ENCODE data around the gene CCDC146.
A peak's percentile ranks its signal among the peaks of the same experiment; 100 is the strongest.
"Not testable (repeated sequence)": the region's sequence is repeated elsewhere in the genome, so short reads cannot be mapped to it uniquely, and the experiment has no call there.

The CCDC146 gene

DNA sequence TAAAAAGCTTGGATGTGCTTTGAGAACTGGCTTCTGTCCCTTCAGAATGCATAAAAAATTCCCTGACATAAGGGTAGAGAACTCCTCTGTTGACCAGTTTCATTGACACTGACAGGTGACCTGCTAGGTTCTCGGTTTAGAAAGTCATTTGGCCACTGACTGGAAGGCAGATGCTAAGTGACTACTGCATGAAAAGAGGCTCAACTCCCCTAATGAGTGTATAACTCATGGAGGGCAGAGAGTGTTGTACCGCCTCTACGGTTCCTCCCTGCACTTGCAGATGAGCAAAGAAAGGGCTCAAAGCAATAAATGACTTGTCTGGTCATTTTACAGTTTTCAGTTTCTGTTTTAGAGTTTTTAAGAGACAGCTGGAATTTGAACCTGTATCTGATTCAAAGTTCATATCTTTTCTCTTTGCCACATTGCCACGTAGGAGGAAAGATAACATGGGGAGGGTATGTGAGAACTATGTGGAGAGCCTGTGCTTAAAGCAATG, 80.1 kb downstream of the CCDC146 start:
- no peak for DNase-seq

DNA sequence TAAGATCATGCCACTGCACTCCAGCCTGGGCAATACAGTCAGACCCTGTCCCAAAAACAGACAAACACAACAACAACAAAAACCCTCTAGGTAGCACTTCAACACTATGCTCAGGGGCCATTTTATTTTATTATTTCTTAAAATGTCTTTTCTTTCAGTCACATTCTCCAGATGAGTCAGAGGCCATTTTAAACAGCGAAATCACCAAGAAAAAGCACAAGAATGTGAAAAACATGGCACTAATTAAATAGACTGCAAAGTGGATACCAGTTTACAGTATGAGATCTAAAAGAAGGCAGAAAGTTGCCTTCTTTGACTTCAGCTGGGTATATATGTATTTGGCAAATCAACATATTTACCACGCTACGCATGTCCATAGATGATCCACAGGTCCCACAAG, 83.3 kb downstream of the CCDC146 start:
- DNase-seq: no peak

DNA sequence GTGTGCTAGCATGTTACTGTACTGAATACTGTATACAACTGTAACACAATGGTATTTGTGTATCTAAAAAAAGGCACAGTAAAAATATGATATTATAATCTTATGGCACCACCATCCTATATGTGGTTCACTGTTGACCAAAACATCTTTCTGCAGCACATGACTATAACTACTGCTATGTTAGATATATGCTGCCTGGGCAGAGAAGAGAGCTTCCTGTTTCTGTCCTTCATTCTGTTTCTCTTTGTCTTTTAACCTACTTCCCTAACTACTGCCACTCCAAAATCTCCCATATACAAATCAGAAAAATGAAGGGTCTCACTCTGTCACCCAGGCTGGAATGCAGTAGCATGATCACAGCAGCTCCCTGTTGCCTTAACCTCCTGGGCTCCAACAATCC, 86.0 kb downstream of the CCDC146 start:
- no peak for DNase-seq

DNA sequence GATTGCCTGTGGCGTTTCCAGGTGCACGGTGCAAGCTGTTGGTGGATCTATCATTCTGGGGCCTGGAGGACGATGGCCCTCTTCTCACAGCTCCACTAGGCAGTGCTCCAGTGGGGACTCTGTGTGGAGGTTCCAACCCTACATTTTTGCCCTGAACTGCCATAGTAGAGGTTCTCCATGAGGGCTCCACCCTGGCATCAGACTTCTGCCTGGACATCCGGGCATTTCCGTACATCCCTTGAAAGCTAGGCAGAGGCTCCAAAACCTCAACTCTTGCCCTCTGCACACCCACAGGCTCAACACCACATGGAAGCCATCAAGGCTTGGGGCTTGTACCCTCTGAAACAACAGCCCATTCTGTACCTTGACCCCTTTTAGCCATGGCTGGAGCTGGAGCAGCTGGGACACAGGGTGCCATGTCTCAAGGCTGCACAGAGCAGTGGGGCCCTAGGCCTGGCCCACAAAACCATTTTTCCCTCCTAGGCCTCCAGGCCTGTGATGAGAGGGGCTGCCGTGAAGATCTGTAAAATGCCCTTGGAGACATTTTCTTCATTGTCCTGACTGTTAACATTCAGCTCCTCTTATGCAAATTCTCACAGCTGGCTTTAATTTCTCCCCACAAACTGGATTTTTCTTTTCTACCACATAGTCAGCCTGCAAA, 87.2 kb downstream of the CCDC146 start:
- no peak for DNase-seq

DNA sequence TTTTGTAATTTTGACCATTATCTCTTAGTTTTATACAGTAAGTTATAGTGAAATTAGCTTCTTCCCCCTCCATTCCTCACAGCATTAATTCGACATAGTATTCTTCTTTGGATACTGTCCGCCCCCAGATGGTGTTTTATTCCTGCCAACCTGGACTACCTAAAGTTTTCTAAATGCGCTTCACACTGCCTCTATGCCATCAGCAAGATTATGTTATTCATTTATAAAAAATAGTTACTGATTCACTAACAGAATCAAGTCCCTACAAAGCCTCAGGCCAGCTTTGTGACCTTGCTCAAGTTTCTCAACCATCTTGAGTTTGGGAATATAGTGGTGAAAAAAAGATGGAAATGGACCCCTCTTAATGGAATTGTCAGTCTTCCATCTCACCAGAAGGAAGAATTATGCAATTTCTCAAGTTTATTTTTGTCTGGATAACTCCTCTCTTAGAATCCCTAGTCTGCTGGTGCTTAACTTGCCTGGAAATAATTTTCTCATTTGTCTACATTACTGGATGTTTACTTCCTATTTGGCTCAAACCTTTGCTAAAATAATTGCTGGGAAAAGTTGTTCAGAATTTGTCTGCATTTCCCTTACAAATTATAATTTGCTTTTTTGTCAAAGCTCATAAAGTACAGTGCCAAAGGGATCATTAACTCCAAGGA, 93.9 kb downstream of the CCDC146 start:
- DNase-seq: no peak

DNA sequence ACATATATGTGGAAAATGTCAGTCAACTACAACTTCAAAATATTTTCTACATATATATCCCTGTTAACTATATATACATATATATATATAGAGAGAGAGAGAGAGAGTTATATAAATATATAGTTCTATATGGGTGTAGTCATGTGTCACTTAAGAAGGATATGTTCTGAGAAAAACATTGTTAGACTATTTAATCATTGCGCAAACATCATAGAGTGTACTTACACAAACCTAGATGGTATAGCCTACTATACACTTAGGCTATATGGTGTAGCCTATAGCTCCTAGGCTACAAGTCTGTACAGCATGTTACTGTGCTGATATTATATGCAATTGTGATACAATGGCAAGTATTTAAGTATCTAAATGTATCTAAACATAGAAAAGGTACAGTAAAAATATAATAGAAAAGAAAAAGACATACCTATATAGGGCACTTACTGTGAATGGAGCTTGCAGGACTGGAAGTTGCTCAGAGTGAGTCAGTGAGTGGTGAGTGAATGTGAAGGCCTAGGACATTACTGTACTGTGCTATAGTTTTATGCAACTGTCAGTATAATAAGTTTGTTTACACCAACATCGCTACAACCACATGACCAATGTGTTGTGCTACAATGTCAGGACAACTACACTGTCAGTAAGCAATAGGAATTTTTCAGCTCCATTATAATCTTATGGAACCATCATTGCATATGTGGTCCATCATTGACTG, 95.2 kb downstream of the CCDC146 start:
- no peak for DNase-seq

DNA sequence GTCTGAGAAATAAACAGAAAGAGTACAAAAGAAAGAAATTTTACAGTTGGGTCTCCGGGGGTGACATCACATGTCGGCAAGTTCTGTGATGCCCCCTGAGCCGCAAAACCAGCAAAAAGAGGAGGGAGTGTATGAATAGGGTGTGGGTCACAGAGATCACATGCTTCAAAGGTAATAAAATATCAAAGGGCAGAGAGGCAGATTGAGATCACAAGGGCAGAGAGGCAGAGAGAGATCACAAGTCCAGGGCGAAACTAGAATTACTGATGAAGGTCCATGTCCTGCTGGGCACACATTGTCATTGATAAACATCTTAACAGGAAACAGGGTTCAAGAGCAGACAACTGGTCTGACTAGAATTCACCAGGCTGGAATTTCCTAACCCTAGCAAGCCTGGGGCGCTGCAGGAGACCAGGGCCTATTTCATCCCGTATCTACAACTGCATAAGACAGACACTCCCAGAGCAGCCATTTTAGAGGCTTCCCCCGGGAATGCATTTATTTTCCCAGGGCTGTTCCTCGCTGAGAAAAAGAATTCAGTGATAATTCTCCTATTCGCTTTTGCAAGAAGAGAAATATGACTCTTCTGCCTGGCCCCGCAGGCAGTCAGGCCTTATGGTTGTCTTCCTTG, 97.4 kb downstream of the CCDC146 start:
- not testable (repeated sequence) for DNase-seq

DNA sequence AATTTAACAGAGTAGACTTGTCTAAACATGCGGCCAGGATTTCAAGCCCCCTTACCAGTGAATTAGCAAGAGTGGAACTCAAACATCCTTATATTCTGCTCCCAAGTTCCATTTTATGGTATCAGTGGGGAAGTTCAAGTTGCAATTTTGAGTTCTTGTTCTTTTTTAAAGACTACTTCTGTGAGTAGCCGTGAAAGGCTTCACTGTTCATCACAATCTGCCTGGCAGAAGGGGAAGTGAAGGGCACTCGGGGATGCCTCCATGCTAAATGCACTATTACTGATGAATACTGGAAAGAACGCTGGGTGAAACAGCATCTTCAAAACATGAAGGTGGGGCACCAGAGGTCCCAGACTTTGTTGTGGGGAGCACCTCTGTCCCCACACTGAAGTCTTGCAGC, 99.7 kb downstream of the CCDC146 start:
- DNase-seq: peak; percentile 85

DNA sequence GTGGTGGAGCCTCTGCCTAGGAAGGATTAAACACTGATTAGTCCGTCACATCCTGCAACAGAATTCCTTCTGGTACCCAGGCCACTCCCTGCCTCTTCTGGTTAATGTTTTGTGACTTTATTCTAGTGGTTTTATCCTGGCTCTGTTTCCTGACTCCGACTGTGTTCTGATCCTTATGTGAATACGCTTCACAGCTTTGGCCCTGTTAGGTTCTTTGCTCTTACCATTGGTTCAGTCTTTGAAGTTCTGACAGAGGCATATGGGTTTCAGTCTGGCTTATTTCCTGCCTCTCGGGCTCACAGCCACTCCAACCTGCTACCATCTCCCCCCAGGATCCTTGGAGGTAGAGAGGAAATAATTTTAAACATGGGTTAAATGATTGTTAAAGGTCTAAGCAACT, 100.4 kb downstream of the CCDC146 start:
- peak; percentile 7 for DNase-seq

DNA sequence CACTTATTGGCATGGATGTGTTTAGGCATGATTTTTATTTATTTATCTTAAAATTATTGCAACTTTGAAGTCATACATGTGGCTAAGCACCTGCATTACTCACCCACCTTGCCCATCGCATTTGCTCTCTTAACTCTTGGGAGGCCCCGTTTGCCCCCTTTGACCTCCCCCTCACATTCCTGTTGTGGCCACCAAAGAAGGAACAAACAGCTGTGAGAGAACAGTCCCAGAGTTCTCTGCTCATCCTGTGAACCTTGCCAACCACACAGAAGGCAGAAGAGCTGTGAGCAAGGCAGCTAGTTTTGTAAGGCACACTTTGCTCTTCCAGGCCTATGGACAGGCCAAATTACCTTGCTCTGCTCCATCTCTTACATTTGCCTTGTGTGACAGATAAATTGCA, 100.8 kb downstream of the CCDC146 start:
- peak; percentile 8 for DNase-seq

DNA sequence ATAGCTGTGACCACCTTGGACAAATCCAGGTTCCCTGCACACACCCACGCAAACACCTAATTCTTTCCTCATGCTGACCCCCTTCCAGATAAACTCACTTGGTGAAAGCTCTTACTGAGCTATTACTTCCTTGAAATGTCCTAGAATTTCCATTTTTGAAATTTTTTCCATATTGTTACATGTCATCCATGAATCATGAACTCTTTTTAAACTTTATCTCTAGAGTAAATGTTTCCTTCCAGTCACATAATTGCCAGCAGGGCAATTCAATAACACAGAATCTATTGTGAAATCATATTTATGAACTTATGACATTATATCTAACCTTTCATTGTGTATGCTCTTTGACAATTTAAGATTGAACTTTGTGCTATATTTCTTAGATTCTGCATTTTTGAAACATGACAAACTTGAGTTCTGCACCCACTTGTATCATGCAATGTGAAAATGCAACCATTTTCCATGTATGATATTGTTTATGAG, 104.0 kb downstream of the CCDC146 start:
- no peak for DNase-seq

DNA sequence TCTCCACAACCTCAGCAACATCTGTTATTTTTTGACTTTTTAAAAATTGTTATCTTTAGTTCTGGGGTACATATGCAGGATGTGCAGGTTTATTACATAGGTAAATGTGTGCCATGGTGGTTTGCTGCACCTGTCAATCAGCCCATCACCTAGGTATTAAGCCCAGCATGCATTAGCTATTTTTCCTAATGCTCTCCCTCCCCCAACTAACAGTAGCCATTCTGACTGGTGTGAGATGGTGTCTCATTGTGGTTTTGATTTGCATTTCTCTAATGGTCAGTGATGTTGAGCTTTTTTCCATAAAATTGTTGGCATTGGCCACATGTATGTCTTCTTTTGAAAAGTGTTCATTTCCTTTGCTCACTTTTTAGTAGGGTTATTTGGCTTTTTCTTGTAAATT, 106.4 kb downstream of the CCDC146 start:
- DNase-seq: not testable (repeated sequence)

DNA sequence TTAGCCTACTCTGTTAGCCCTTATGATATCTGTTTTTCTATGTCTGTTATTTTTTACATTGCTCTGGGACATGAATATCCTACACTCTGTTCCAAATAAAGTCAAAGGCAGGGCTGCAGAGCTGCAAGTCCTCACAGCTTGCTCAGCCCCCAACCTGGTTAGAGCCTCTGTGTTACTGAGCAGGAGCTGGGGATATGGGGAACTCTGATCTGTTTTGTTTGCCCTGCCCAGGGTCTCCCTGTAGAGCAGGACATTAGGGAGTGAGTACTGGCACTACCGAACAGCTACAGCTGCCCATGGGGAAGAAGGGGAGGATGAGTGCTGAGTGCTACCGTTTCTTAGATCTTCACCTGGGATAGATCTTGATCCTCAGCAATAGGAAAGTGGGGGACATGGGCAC, 110.1 kb downstream of the CCDC146 start:
- no peak for DNase-seq

DNA sequence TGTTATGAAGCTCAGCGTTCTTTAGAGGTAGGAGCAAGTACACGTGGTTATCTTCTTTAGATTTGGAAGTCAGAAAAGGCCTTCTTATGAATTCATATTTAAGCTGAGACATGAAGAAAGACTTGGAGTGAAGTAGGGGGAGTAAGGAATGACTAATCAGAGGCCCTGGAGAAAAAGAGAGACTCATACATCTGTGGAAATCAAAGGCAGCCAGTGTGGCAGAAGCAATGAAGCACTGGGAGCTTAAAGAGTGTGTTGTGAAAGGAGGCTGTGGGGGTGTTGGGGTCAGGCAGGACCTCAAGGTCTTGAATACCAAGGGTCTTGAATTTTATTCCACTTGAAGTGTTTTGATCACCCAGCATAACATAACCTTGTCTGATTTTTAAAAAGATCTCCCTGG, 112.9 kb downstream of the CCDC146 start:
- no peak for DNase-seq

DNA sequence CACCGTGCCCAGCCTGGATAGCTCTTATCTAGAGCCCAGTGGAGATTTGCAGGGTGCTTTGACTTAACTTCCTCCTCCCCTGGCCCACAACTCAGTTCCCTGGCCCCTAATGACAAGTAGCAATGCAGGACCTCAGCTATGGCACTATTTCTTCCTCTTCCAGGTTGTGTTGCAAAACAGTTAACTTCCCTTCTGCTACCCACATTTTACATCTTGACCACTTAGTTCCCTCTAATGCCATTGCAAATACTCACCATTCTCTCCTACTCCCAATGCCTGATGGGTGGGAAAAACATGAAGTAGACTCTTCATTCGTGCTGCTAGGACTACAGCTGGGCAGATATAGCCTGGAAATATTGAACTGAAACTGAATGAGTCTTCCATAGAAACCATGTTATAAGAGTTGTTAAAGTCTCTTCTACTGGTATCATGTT, 116.3 kb downstream of the CCDC146 start:
- DNase-seq: no peak

DNA sequence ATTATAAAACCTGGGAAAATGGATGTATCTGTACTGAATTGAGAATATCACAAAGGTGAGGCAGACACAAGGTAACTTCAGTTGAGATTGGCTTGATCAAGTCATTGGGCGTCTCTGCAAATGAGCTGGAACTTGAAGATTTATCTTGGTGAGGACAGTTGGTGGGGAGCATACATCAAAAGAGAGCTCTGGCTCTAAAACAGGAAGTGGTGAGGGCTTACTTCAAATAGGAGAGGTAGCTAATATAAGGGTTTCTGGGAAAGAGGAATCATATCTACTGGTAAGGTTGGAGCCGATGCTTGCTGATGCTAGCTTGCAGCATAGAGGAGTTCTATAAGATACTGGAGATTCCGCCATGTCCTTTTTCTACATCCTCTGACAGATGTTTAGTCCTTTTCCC, 117.1 kb downstream of the CCDC146 start:
- no peak for DNase-seq

DNA sequence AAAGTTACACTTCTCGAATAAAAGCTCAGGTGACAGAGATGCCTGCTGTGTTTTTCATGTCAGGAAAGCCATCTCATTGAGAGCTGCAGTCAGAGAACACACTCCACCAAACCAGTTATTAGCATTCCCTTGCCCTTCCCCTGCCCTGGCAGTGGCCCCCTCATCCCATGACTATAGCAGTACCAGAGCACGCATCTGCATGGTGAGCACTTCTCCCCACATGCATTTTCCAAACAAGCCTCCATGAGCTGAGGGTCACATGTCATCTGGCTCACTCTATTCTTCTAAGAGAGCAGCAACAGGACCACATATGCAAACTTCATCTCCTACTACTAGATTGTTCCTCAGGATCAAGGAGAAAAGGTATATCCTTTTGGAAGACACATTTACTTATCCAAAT, 119.7 kb downstream of the CCDC146 start:
- no peak for DNase-seq

DNA sequence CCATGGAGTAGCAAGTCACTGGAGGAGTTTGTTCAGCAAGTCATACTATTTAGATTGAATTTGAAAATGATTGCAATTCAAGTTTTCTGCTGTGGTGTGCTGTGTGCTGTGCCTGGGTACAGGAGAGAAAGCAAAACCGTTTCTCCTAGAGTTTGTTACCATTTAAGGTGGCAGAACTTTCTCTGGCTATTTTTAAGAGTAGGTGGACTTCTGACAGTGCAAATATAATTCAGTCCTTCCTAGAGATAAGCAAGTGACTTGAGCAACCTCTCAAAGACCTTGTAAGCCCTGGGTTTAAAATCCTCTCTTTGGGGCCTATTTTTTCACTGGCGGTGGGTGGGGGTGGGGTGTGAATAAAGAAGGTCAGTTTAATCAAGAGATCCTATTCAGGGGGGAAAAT, 120.1 kb downstream of the CCDC146 start:
- DNase-seq: no peak

DNA sequence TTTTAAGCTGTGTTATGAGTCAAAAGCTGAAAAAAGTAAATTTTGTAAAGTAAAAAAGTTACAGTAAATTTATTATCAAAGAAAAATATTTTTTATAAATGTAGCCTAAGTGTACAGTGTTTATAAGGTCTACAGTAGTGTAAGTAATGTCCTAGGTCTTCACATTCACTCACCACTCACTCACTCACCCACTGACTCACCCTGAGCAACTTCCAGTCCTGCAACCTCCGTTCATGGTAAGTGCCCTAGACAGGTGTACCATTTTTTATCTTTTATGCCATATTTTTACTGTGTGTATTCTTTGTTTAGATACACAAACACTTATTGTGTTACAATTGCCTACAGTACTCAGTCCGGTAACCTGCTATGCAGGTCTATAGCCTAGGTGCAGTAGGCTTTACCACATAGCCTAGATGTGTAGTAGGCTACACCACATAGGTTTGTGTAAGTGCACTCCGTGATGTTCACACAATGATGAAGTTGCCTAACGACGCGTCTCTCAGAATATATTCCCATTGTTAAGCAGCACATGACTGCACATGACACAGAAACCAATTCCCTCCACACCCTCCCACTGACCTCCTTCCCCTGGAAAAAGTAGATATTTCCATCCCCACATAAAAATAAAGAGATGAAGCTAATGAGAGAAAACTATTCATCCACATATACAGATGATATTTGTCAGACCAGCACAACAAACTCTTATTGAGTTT, 122.0 kb downstream of the CCDC146 start:
- DNase-seq: no peak

DNA sequence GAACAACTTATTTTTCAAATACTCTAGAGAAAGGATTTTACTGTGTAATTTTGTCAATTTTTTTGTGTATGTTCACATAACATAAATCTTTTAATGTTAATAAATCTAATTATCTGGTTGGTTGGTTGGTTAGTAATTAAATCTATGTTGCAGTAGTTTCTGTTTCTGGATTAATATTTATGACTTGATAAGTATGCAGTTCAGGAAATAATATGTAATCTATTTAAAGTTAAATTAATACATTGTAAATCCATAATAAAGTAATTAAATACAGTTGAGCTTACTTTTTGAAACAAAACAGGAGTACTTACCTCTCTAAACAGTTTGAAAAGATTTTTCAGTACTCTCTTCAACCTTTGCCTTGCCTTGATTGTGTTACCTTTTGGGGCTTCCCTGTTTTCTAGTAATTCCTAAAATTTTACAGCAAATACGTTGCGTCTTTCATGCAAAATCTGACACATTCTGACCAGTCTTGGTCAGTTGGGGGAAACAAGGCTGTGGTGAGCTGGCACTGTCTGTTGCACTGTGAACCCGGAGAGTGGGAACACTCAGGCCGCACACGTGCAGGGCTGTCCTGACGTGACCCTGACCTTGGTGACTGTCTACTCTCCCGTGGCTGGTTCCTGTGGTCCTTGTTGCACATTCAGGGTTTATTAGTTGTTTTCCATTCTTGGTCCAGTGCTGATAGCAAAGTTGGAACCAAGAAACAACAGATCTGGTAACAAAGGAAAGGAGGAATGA, 122.8 kb downstream of the CCDC146 start:
- DNase-seq: no peak

DNA sequence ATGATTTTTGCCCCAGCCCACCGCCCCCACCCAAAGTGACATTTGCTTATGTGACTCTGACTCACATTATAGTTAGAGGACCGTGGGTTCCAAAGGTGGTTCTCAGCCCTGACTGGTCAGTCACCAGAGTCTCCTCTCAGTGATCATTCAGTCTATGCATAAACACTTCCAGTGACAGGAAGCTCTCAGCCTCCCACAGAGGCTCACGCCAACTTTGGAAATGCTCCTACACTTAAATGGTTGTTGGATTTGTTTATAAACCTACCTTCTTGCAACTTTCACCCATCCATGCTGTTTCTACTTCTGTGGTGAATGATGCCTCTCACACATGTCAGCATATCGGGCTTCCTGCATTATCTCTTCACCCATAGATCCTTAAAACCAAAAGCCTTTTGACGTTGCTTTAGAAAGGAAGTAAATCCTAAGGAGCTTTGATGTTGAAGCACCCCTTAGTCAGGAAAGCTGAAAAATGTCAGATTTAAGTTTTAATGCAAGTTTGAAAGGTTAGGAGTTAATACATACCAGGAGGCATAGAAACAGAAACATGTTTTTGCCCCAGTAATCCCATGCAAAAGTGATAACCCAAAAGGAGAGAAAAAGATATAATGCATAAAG, 123.7 kb downstream of the CCDC146 start:
- DNase-seq: no peak
